ENCODE results near the gene HTR1E.

- peak; percentile 31 for TF ChIP-seq CTCF (IDR thresholded peaks at IDR 0.05; ENCODE audit: insufficient read depth, low read depth, low read length)
- TF ChIP-seq EZH2 (IDR thresholded peaks at IDR 0.05; ENCODE audit: insufficient read depth, low read length): no peak
Measured at GRCh38 chr6:86937219-86938079, at the start of gene HTR1E.

Measured in astrocyte (in vitro differentiated cells and primary cell).